ENCODE measurements around the gene RELT. TPM values are rescaled to one million over a fixed set of nuclear protein-coding genes. Genes with fewer than 3 reads are reported as not detected.

Gene RELT
- total and polyA plus RNA-seq, 9 of the 15 experiments (the other 6 are each of a cell fraction or from before 2014, with no cell fraction given), result 1.1 to 20.2 (median 7.4) TPM

GRCh38 chr11:73372375-73372993 is 3.7 kb upstream of the RELT start:
- Histone ChIP-seq H2AFZ (ENCODE audit: low read depth, low read length) (no peak overlapping the region), H3K79me2 (ENCODE audit: control insufficient read depth, insufficient read depth, low read length) (peaks cover 12% of the 10 kb centered on the region), H3K9me3 (replicated peaks; ENCODE audit: control insufficient read depth, insufficient read depth, low read depth, low read length) (no peaks in the 10 kb centered on the region), H3K9me1 (ENCODE audit: control insufficient read depth, insufficient read depth, low read length) (no peaks in the 10 kb centered on the region), H3K27me3 (ENCODE audit: control insufficient read depth in 2 of 2, insufficient read depth in 2 of 2, low read length in 2 of 2) (peaks cover 14 to 36% of the 10 kb centered on the region in 2 experiments; a peak in 3 of 5 replicates), H3K4me3 (no peak overlapping the region), H3K4me1 (replicated peaks in 1 of 2; ENCODE audit: control insufficient read depth in 2 of 2, insufficient read depth in 2 of 2, low read length in 2 of 2) (peaks cover 3 to 28% of the 10 kb centered on the region in 2 experiments; a peak in 4 of 5 replicates), H3K9ac (ENCODE audit: insufficient read depth in 1 of 2, low read depth in 2 of 2, low read length in 2 of 2) (peak overlapping the region in 1 of 2 experiments; percentile 28; a peak in 1 of 4 replicates), H4K20me1 (replicated peaks; ENCODE audit: control insufficient read depth, insufficient read depth, low read length) (no peaks in the 10 kb centered on the region; the same call in 1 of the 2 replicates), H3K27ac (ENCODE audit: extremely low read depth, low read depth, low read length) (no peak overlapping the region), H3K36me3 (ENCODE audit: control insufficient read depth, insufficient read depth, low read length) (no peaks in the 10 kb centered on the region), H3K4me2 (ENCODE audit: insufficient read depth, low read length) (no peak overlapping the region)
- WGBS (ENCODE audit: insufficient coverage, low coverage, missing lambda C conversion rate), result 10% methylated on average over 6 of the region's 6 CpGs
- in situ Hi-C loops (cut with MboI) (no loop called here), intact Hi-C loops (cut with micrococcal nuclease) (no loop called here)
- BruUV-seq (replicated peaks), result no TSS peak
- TF ChIP-seq RBM25 (IDR thresholded peaks at IDR 0.05; ENCODE audit: low read depth, low read length, severe bottlenecking) (peak; percentile 47), CTCF (IDR thresholded peaks at IDR 0.05 in 2 of 3, conservative IDR thresholded peaks at IDR 0.05 in 1 of 3; ENCODE audit: insufficient read depth in 2 of 3, low read depth in 1 of 3, low read length in 3 of 3) (0 out of 6 replicates have a peak, but pooled peaks have one; percentile 7 to 9 (median 8)), ZSCAN29 (IDR thresholded peaks at IDR 0.05) (no peak), ZFP36 (IDR thresholded peaks at IDR 0.05; ENCODE audit: low read depth, low read length, partially characterized antibody) (peak; percentile 73)
- no peak for DNase-seq (ENCODE audit: extremely low read depth in 1 of 4, low spot score in 3 of 4)
- ChIA-PET CTCF (ENCODE audit: low intra/inter-chr PET ratio) (no interaction called here), POLR2A (no interaction called here)
- no peak for FAIRE-seq
- ATAC-seq, result no peak

All from K562 (cell line).